C4-2B (cell line): ENCODE results near the gene VPS13D.

Source experiments
- ZFX ChIP-seq: fragments of 450-650 bp; IDR thresholded peaks from 2 replicates; pipeline ENCODE4 v1.6.1; 2017
- TF ChIP-seq, protein P1 (sequence below): fragments of 450-650 bp; conservative IDR thresholded peaks from 2 replicates; pipeline ENCODE4 v1.5.1; 2017; ENCODE audit warnings: mild to moderate bottlenecking

DNA sequence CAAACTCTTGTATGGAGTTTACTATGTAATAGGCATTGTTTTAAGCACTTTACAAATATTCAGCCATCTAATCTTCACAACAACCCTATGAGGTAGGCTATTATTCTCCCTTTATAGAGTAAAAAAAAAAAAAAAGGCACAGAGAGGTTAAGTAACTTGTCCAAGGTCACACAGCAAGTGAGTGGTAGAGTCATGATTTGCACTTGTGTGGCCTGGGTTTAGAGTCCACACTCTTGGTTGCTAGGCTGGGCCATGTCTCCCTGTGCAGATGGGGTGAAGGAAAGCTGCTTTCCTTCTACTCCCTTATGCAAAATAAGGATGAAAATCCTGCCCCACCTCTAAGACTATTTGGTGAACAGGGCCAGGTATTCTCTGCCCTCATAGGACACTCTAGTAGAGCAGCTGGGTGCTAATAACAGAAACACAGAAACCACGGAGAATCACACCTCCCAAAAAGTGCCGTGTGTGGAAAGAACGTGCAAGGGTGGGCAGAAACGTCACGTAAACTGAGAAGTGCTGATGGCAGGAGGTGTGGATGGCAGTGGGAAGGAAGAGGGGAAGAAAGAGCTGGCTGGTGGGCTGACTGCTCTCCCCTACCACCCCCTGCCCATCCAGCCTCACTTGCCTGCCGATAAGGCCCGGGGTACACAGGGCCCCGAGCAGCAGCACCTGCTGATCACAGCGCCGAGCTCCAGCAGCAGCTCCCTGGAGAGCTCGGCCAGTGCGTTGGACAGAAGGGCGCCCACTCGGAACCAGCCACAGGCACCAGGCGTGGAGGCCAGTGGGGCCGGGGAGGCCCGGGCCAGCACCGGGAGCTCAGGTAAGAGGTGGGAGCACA lies 28.3 kb upstream of the VPS13D start:
- TF ChIP-seq, protein P1, sequence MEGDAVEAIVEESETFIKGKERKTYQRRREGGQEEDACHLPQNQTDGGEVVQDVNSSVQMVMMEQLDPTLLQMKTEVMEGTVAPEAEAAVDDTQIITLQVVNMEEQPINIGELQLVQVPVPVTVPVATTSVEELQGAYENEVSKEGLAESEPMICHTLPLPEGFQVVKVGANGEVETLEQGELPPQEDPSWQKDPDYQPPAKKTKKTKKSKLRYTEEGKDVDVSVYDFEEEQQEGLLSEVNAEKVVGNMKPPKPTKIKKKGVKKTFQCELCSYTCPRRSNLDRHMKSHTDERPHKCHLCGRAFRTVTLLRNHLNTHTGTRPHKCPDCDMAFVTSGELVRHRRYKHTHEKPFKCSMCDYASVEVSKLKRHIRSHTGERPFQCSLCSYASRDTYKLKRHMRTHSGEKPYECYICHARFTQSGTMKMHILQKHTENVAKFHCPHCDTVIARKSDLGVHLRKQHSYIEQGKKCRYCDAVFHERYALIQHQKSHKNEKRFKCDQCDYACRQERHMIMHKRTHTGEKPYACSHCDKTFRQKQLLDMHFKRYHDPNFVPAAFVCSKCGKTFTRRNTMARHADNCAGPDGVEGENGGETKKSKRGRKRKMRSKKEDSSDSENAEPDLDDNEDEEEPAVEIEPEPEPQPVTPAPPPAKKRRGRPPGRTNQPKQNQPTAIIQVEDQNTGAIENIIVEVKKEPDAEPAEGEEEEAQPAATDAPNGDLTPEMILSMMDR, result no peak
- no peak for TF ChIP-seq ZFX
